ENCODE data around the gene HDAC11. TPM values are rescaled to one million over a fixed set of nuclear protein-coding genes. Genes with fewer than 3 reads are reported as not detected.

The HDAC11 gene
- total and polyA plus RNA-seq, 11 donors: 20.8 to 49.4 (median 30.7) TPM

DNA sequence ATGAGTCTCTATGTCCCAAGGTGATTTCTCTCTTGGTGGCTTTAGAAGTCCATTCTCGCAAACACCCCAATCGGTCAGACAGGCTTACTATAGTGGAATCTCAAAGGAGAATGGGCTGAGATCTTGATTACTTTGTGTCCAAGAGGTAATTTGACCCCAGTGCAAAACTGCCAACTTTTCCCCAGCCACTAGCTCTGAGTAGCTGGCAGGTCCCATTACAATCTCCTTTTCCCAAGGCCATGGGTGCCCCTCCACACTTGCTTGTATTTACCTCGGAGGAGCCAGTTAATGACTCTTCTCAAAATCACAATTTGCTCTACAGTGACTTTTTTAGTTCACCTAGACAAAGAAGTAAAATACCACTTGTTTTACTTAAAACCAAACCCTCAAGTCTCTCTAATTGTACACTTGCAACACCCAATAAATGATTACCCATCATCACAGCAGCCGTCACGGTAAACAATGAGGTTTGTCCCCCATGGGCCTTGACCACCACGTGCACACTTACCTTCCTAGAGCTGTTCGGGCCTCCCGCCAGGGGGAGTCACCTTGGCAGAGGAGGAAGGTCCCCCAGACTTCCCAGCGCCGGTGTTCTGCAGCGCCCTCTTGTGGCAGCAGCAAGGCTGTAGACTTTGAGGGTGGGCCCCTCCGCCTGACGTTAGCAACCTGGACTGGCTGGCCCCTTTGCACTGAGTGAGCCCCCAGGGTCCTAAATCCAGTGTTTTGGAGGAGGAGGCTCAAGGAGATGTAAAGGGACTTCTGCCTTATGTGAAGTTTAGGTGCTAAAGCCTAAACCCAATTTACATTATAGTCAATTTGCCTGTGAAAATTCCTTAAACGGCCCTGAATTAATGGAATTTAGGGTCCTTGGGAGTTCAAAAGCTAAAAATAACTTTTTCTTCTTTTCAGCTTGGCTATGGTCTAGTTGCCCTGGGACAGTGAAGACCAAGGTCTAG is 18.7 kb upstream of the HDAC11 start:
- H3K27me3 ChIP-seq: peaks cover 0 to 5% (median 0%) of the 10 kb centered on the region in 9 donors
- intact Hi-C loops (cut with DNase I): loop anchor here in 1 of 10 donors (5.0 kb wide), 1 partner anchor 374 kb away; no protein-coding TSS in a partner anchor
- no peaks in the 10 kb centered on the region for H3K9me3 ChIP-seq
- H3K4me3 ChIP-seq: no peak overlapping the region
- WGBS, 4 donors: 37 to 48% (median 38%) methylated on average over 9 to 14 of the region's 14 CpGs
- peak in 1 of 4 donors; percentile 49 for ATAC-seq
- H3K36me3 ChIP-seq: no peaks in the 10 kb centered on the region
- TF ChIP-seq, protein P1, sequence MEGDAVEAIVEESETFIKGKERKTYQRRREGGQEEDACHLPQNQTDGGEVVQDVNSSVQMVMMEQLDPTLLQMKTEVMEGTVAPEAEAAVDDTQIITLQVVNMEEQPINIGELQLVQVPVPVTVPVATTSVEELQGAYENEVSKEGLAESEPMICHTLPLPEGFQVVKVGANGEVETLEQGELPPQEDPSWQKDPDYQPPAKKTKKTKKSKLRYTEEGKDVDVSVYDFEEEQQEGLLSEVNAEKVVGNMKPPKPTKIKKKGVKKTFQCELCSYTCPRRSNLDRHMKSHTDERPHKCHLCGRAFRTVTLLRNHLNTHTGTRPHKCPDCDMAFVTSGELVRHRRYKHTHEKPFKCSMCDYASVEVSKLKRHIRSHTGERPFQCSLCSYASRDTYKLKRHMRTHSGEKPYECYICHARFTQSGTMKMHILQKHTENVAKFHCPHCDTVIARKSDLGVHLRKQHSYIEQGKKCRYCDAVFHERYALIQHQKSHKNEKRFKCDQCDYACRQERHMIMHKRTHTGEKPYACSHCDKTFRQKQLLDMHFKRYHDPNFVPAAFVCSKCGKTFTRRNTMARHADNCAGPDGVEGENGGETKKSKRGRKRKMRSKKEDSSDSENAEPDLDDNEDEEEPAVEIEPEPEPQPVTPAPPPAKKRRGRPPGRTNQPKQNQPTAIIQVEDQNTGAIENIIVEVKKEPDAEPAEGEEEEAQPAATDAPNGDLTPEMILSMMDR (IDR thresholded peaks at IDR 0.05): peak in 11 of 12 donors; percentile 19 to 59 (median 46)
- no peak for TF ChIP-seq POLR2A (IDR thresholded peaks at IDR 0.05)
- H3K27ac ChIP-seq: no peak overlapping the region
- peak; percentile 23 to 79 (median 47) for DNase-seq
- peaks cover 0 to 17% (median 0%) of the 10 kb centered on the region in 12 donors for H3K4me1 ChIP-seq

DNA sequence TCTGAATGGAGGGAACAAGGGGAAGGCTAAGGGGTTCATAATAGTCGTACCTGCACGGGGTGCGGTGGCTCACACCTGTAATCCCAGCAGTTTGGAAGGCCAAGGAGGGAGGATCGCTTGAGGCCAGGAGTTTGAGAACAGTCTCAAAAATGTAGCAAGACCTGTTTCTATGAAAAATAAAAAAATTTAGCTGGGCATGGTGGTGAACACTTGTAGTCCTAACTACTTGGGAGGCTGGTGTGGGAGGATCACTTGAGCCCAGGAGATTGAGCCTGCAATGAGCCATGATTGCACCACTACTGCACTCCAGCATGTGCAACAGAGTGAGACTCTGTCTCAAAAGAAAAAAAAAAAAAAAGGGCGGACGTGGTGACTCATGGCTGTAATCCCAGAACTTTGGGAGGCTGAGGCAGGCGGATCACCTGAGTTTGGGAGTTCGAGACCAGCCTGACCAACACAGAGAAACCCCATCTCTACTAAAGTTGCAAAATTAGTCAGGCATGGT is 17.9 kb upstream of the HDAC11 start:
- DNase-seq (no peak), ATAC-seq (no peak)
- peaks cover 0 to 17% (median 0%) of the 10 kb centered on the region in 12 donors for H3K4me1 ChIP-seq
- peak overlapping the region in 6 of 12 donors; percentile 20 to 66 (median 34) for H3K27ac ChIP-seq
- 77 to 93% (median 85%) methylated on average over 8 of the region's 8 CpGs for WGBS, 4 donors
- H3K9me3 ChIP-seq: no peaks in the 10 kb centered on the region
- TF ChIP-seq POLR2A (IDR thresholded peaks at IDR 0.05): no peak
- TF ChIP-seq, protein P1 (IDR thresholded peaks at IDR 0.05): no peak
- intact Hi-C loops (cut with DNase I): loop anchor here in 1 of 10 donors (5.0 kb wide), 1 partner anchor 375 kb away; no protein-coding TSS in a partner anchor
- H3K4me3 ChIP-seq: no peak overlapping the region
- H3K27me3 ChIP-seq: peaks cover 0 to 5% (median 0%) of the 10 kb centered on the region in 9 donors
- no peaks in the 10 kb centered on the region for H3K36me3 ChIP-seq

DNA sequence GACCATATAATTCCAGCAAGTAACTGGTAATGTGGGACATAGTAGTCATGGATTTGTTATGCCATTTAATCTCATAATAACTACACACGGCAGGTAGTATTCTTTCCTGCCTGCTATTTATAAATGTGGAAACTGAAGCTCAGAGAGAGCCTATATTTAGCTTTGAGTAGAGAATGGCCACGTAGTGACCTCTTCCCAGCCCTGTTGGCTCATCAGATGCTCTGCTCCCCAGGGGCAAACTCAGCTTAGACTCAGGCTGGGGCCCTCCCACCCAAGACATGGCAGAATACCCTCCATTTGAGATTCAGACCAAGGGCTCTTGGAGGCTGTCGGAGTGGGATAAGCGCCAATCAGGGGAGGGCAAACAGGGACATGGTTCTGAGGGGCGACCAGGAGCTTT is 17.3 kb upstream of the HDAC11 start:
- DNase-seq (no peak), ATAC-seq (peak; percentile 79 to 93 (median 89))
- Histone ChIP-seq H3K36me3 (no peaks in the 10 kb centered on the region), H3K9me3 (no peaks in the 10 kb centered on the region), H3K27me3 (peaks cover 0 to 5% (median 0%) of the 10 kb centered on the region in 9 donors), H3K4me1 (peaks cover 0 to 17% (median 0%) of the 10 kb centered on the region in 12 donors), H3K4me3 (no peak overlapping the region), H3K27ac (peak overlapping the region in 7 of 12 donors; percentile 20 to 66 (median 25))
- WGBS, 4 donors: 44 to 55% (median 47%) methylated on average over 5 of the region's 5 CpGs
- TF ChIP-seq, protein P1 (IDR thresholded peaks at IDR 0.05): no peak
- TF ChIP-seq POLR2A (IDR thresholded peaks at IDR 0.05): no peak
- intact Hi-C loops (cut with DNase I): loop anchor here in 1 of 10 donors (5.0 kb wide), 1 partner anchor 376 kb away; no protein-coding TSS in a partner anchor

Measured in heart left ventricle (tissue), 16 donors.